Activated T-cell treated with anti-CD3 and anti-CD28 coated beads for 48 hours (primary cell): ENCODE data around the gene NPC1L1.

Experiments
- DNase-seq: peaks from one replicate; pipeline ENCODE4 v3.0.0-alpha.2; 2020; ENCODE audit warnings: low read depth

Gene NPC1L1, protein sequence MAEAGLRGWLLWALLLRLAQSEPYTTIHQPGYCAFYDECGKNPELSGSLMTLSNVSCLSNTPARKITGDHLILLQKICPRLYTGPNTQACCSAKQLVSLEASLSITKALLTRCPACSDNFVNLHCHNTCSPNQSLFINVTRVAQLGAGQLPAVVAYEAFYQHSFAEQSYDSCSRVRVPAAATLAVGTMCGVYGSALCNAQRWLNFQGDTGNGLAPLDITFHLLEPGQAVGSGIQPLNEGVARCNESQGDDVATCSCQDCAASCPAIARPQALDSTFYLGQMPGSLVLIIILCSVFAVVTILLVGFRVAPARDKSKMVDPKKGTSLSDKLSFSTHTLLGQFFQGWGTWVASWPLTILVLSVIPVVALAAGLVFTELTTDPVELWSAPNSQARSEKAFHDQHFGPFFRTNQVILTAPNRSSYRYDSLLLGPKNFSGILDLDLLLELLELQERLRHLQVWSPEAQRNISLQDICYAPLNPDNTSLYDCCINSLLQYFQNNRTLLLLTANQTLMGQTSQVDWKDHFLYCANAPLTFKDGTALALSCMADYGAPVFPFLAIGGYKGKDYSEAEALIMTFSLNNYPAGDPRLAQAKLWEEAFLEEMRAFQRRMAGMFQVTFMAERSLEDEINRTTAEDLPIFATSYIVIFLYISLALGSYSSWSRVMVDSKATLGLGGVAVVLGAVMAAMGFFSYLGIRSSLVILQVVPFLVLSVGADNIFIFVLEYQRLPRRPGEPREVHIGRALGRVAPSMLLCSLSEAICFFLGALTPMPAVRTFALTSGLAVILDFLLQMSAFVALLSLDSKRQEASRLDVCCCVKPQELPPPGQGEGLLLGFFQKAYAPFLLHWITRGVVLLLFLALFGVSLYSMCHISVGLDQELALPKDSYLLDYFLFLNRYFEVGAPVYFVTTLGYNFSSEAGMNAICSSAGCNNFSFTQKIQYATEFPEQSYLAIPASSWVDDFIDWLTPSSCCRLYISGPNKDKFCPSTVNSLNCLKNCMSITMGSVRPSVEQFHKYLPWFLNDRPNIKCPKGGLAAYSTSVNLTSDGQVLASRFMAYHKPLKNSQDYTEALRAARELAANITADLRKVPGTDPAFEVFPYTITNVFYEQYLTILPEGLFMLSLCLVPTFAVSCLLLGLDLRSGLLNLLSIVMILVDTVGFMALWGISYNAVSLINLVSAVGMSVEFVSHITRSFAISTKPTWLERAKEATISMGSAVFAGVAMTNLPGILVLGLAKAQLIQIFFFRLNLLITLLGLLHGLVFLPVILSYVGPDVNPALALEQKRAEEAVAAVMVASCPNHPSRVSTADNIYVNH (N-terminal part only)

GRCh38 chr7:44541028-44541869 lies at the start of gene NPC1L1:
Gene NPC1L1, minus strand, starts transcription at chr7:44541330. Its CDS starts 71 bp downstream, at chr7:44541259.
- no peak for DNase-seq

DNA sequence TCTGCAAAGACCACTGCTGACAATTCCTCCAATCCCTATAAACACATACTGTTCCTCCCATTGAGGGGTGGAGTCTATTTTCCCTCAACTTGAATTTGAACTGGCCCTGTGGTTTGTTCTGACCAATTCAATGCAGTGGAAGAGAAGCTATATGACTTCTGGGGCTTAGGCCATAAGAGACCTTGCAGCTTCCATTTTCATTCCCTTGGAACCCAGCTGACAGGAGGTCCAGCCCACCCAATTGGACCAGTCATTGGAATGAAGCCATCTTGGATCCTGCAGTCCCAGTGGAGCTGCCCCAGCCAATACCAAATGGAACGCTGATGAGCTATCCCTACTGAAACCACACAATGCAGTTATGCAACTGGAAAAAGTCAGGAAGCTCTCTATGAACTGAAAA lies 49.8 kb upstream of the NPC1L1 start:
- no peak for DNase-seq

- DNase-seq = no peak
Measured at GRCh38 chr7:44587843-44588711, 46.9 kb upstream of the NPC1L1 start.

GRCh38 chr7:44583146-44583865 lies 42.2 kb upstream of the NPC1L1 start:
- no peak for DNase-seq

DNA sequence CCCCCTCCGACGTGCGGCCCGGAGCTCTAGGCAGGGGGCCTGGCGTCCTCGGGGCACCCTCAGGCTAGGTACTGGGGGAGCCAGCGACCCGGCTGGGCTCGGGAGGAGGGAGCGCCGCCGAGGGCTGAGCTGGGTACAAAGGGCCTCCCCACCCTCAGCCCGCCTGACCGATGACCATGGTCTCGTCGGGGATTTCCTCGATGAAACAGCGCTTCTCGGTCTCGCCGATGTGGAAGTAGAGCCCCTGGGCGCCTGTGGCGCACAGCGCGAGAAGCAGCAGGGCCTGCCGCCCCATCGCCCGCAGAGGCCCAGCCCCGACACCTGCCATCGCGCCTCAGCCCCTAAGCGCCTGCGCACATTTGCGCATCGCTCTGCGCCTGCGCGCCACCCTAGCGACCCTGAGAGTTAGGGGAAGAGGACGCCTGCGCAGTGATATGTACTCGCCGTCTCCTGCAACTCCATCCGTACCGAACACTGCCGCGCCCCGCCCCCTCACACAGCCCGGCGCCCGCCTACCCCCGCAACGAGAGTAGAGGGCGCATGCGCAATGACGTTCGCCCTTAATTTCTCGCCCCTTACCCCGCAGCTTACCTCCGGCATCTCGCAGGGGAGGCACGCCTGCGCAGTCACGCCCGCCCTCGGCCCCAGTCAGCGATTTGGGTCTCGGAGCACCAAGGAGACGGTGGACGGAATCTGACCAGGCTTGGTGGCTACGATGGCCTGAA lies 40.9 kb upstream of the NPC1L1 start, which contains the start of gene TMED4:
Gene TMED4, minus strand, starts transcription at position 353 of the 725 bp plus-strand sequence. Its CDS starts 25 bp downstream, at position 328.
- DNase-seq = peak; percentile 100

GRCh38 chr7:44580945-44581878 lies 40.1 kb upstream of the NPC1L1 start:
- DNase-seq = peak; percentile 46

DNA sequence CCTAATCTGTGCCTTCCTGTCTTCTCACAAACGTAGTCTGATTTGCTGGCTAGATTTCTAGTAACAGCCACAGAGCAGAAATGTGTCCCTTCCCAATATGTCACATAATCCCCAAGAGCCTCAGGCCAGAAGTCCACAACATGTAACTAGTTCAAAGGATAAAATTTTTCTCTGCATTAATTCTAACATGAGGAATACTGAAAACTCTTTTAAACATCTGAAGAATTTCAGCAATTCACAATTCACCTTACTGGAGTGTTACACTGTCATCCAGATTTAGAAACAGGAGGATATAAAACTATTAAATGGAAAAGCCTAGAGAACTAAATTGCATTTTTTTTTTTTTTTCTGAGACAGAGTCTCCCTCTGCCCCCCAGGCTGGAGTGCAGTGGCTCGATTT lies 35.1 kb upstream of the NPC1L1 start:
- no peak for DNase-seq

DNA sequence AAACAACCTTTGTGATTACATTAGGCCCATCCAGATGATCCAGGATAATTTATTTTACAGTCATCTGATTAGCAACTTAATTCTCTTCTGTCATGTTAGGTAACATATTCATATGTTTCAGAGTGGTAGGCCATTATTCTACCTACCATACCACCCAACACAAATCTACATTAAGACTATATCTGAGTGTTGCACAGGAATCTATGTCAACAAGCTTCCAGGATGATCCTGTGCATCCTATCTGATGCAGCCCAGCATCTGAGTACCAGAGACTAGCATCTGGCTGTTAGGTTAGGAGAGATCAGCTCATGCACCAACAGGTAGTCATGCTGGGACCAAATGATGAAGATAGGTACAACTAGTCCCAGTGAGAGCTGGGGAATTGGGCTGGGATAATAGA lies 33.9 kb upstream of the NPC1L1 start:
- no peak for DNase-seq

DNA sequence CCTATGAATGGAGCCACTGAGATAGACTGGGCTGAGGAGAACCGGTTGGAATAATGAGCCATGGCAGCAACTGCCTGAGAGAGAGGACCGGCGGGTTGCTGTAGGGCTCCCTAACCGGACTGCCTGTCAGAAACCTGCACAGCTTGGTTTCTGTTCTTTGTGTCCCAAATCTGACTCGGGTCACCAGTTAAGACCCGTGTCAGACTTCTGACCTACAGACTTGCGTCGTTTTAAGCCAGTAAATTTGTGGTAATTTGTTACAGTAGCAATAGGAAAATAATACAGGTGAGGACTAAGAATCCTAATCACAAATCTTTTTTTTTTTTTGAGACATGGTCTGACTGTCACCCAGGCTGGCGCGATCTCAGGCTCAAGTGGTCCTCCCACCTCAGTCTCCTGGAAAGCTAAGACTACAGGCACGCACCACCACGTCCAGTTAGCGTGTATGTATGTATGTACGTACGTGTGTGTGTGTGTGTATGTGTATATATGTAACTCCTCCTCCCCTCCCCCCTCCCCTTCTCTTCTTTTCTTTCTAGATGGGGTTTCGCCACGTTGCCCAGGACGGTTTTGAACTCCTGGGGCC lies 33.2 kb upstream of the NPC1L1 start:
- DNase-seq = no peak

DNA sequence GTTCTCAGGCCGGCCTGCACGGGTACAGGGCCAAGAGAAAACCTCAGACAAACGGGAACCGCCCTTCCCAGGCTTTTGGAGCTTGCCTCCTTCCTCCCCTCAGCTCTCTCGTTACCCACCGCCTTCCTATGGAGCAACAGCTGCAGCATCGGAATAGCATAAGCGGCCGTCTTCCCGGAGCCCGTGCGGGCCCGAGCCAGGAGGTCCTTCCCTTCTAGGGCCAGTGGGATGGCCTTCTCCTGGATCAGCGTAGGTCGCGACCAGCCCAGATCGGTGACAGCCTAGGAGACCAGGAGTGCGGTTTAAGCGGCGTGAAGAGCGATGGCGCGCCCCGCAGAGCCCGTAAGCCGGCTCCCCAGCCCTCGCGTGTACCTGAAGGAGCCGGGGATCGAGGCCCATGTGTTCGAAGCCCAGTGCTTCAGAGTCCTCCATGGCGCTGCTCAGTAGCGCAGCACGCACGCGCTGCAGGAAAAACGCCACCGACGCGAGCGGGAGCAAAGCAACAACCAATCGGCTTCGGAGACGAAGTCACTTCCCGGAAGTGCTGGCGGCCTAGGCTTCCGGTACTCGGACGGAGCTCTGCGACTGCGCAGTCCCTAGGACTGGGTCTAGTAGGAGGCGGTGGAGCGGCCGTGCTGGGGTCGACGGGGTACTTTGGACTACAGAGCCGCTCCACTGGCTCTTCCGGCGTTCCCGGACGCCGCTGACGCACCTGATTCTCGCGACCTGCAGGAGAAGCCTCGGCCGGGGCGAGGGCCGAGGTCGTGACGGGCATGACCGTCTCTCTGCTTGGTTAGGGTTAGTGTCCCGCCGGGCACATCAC lies 32.5 kb upstream of the NPC1L1 start, which contains the start of gene DDX56:
Gene DDX56, minus strand, starts transcription at position 445 of the 823 bp plus-strand sequence. Its CDS starts 13 bp downstream, at position 432.
- peak; percentile 92 for DNase-seq

DNA sequence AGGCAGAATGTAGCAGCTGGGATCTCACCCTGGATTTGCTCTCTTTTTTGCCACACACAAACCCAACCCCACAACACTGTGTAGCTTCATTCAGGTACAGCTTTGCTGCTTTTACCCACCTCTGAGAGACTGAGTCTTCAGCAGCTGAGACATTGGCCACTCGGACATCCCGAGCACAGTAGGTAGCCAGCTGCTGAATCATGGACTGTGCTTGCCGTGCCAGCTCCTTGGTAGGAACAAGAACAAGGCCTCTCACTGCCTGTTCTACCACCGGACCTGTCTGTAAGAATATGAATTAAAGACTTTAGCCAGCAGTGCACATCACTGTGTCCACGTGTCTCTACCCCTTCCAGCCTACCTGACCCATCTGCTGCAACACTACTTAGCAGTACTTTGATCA lies 31.6 kb upstream of the NPC1L1 start:
- no peak for DNase-seq

GRCh38 chr7:44569959-44570358 lies 28.8 kb upstream of the NPC1L1 start:
- DNase-seq = no peak

DNA sequence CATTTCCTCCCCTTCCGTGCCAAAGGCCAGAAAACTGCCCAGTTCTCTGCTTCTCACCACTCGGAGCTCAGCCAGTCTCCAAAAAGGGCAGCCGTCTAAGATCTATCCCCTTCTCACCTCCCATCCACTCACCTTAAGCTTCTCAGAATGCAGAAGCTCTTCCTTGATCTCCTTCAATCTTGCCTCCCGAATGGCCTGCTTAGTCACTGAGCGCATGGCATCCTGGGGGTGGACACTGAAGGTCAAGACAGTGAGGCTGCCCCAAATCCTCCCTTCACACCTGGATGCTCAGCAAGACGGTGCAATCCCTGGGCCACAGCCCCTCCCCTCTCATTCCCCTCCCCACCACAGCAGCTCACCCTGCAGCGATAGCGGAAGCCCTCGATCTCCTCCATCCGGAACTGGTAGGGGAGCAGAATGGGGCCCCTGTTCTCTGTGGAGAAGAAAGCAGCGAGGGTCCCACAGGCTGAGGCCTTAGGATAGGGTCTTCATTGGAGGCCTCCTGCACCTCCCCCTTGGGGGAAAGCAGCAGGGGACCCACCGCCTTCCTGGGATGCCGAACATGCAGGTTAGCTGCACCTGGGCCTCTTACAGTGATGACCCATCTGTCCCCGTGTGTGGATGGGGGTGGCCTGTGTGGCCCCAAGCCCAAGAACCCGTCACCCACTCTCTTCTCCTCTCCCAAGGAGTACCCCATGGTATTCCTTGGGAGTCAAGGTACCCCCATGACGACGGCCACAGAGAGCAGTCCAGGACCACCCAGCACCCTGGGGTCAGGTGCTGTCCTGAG lies 27.8 kb upstream of the NPC1L1 start:
- no peak for DNase-seq

- no peak for DNase-seq
Measured at GRCh38 chr7:44567884-44568283, 26.8 kb upstream of the NPC1L1 start.

- no peak for DNase-seq
Measured at GRCh38 chr7:44566680-44567079, 25.6 kb upstream of the NPC1L1 start.
